ENCODE measurements around the gene LRRC1. TPM values are rescaled to one million over a fixed set of nuclear protein-coding genes. Genes with fewer than 3 reads are reported as not detected.

LRRC1 gene
- 5.2 and 6.8 TPM in 2 replicates for total RNA-seq

GRCh38 chr6:53794720-53795339 is at the start of gene LRRC1:
Gene LRRC1 (plus strand): TSS chr6:53795005. CDS start chr6:53795257, 252 bp downstream.

Other genes with a start within 250 kb of the LRRC1 start
- 14.6 and 18.1 TPM in 2 replicates for gene GCLC, start 249.9 kb upstream of the LRRC1 start, total RNA-seq
- gene KLHL31, start 129.2 kb upstream of the LRRC1 start, total RNA-seq = under 0.01 TPM in 2 replicates

Measured in epithelial cell of umbilical artery (primary cell).